COLO668 (cell line): ENCODE results near the gene ZNF423.

Source experiments
- DNase-seq: peaks from one replicate; lab custom pipeline; 2025; ENCODE audit not compliant: unreplicated experiment; lab: John Stamatoyannopoulos, UW

Gene ZNF423

GRCh38 chr16:49826515-49826914, 29.4 kb downstream of the ZNF423 start:
- DNase-seq: no peak

GRCh38 chr16:49825041-49825440, 30.9 kb downstream of the ZNF423 start:
- no peak for DNase-seq

GRCh38 chr16:49824593-49824992, 31.3 kb downstream of the ZNF423 start:
- no peak for DNase-seq

GRCh38 chr16:49822649-49823370, 33.1 kb downstream of the ZNF423 start:
- no peak for DNase-seq

- DNase-seq: no peak
These were observed 34.2 kb downstream of the ZNF423 start for GRCh38 chr16:49821614-49822282.

GRCh38 chr16:49821156-49821555, 34.8 kb downstream of the ZNF423 start:
- DNase-seq: no peak

GRCh38 chr16:49817754-49818507, 38.0 kb downstream of the ZNF423 start:
- DNase-seq: no peak

GRCh38 chr16:49816875-49817274, 39.0 kb downstream of the ZNF423 start:
- no peak for DNase-seq

GRCh38 chr16:49811644-49812334, 44.1 kb downstream of the ZNF423 start:
- DNase-seq: no peak

GRCh38 chr16:49810831-49811230, 45.1 kb downstream of the ZNF423 start:
- no peak for DNase-seq

GRCh38 chr16:49809561-49809960, 46.4 kb downstream of the ZNF423 start:
- no peak for DNase-seq

- no peak for DNase-seq
These were observed 46.9 kb downstream of the ZNF423 start for GRCh38 chr16:49809062-49809461.

- DNase-seq: no peak
These were observed 49.5 kb downstream of the ZNF423 start for GRCh38 chr16:49806446-49806845.

- no peak for DNase-seq
These were observed 54.6 kb downstream of the ZNF423 start for GRCh38 chr16:49801290-49801689.

GRCh38 chr16:49800876-49801275, 55.0 kb downstream of the ZNF423 start:
- no peak for DNase-seq

GRCh38 chr16:49800441-49800840, 55.5 kb downstream of the ZNF423 start:
- DNase-seq: no peak

GRCh38 chr16:49799172-49799571, 56.7 kb downstream of the ZNF423 start:
- DNase-seq: no peak

- no peak for DNase-seq
These were observed 60.4 kb downstream of the ZNF423 start for GRCh38 chr16:49795513-49795912.

GRCh38 chr16:49793244-49793643, 62.7 kb downstream of the ZNF423 start:
- no peak for DNase-seq

- no peak for DNase-seq
These were observed 66.3 kb downstream of the ZNF423 start for GRCh38 chr16:49789616-49790015.

GRCh38 chr16:49788986-49789385, 66.9 kb downstream of the ZNF423 start:
- no peak for DNase-seq
